Colon (tissue), 2 donors: ENCODE measurements around the gene ANTXR2.

Source experiments
- FAIRE-seq: peaks from 2 replicates; lab custom pipeline; 2012; peaks lifted over from hg19 to GRCh38; lab: Jason Lieb, UNC
- donor health status: control.
- donor health status: control.

ANTXR2 gene

GRCh38 chr4:79864500-79865200 lies 208.4 kb downstream of the ANTXR2 start:
- FAIRE-seq = no peak

GRCh38 chr4:79863333-79863732 lies 209.7 kb downstream of the ANTXR2 start:
- no peak for FAIRE-seq

- FAIRE-seq = no peak
These were observed 210.2 kb downstream of the ANTXR2 start for GRCh38 chr4:79862821-79863220.

- no peak for FAIRE-seq
These were observed 215.2 kb downstream of the ANTXR2 start for GRCh38 chr4:79857811-79858210.

- FAIRE-seq = no peak
These were observed 216.8 kb downstream of the ANTXR2 start for GRCh38 chr4:79856196-79856595.

- no peak for FAIRE-seq
These were observed 218.1 kb downstream of the ANTXR2 start for GRCh38 chr4:79854856-79855502.

- no peak for FAIRE-seq
These were observed 220.7 kb downstream of the ANTXR2 start for GRCh38 chr4:79852305-79852730.

- no peak for FAIRE-seq
These were observed 221.3 kb downstream of the ANTXR2 start for GRCh38 chr4:79851625-79852304.
